H9 (cell line): ENCODE data around the gene DDT. TPM values are rescaled to one million over a fixed set of nuclear protein-coding genes. Genes with fewer than 3 reads are reported as not detected.
"Not testable (repeated sequence)": the region's sequence is repeated elsewhere in the genome, so short reads cannot be mapped to it uniquely, and the experiment has no call there.

Source experiments
- DNase-seq: peaks from one replicate; pipeline ENCODE4 v3.0.0-alpha.2; 2017
- H2AFZ ChIP-seq: one replicate; pipeline ENCODE4 v1.6.1; 2013; ENCODE audit warnings: mild to moderate bottlenecking, low read length, control low read depth, moderate library complexity
- H2AK5ac ChIP-seq: 2 replicates; pipeline ENCODE4 v1.6.1; 2013; ENCODE audit warnings: low read length, control low read depth, mixed read lengths; ENCODE audit not compliant: insufficient read length
- H2BK120ac ChIP-seq: one replicate; pipeline ENCODE4 v1.6.1; 2013; ENCODE audit warnings: low read depth, mild to moderate bottlenecking, low read length, control low read depth, inconsistent platforms; ENCODE audit not compliant: poor library complexity, severe bottlenecking
- H2BK12ac ChIP-seq: 2 replicates; pipeline ENCODE4 v1.6.1; 2013; ENCODE audit warnings: low read length, control low read depth, mixed read lengths, low read depth; ENCODE audit not compliant: insufficient read length
- H2BK15ac ChIP-seq: 2 replicates; pipeline ENCODE4 v1.6.1; 2013; ENCODE audit warnings: low read depth, low read length, control low read depth
- H2BK20ac ChIP-seq: one replicate; pipeline ENCODE4 v1.6.1; 2013; ENCODE audit warnings: low read depth, mild to moderate bottlenecking, low read length, control low read depth, inconsistent platforms; ENCODE audit not compliant: poor library complexity, severe bottlenecking
- H2BK5ac ChIP-seq: 2 replicates; pipeline ENCODE4 v1.6.1; 2013; ENCODE audit warnings: low read length, control low read depth, mixed read lengths; ENCODE audit not compliant: insufficient read length
- H3K14ac ChIP-seq: 2 replicates; pipeline ENCODE4 v1.6.1; 2013; ENCODE audit warnings: low read length, control low read depth; ENCODE audit not compliant: insufficient read depth
- H3K18ac ChIP-seq: 2 replicates; pipeline ENCODE4 v1.6.1; 2013; ENCODE audit warnings: low read depth, mild to moderate bottlenecking, mixed read lengths, low read length, control low read depth; ENCODE audit not compliant: insufficient read length
- H3K23ac ChIP-seq: 2 replicates; pipeline ENCODE4 v1.6.1; 2013; ENCODE audit warnings: low read length, control low read depth, mixed read lengths, low read depth; ENCODE audit not compliant: insufficient read length
- H3K23me2 ChIP-seq: 2 replicates; pipeline ENCODE4 v1.6.1; 2013; ENCODE audit warnings: low read depth, mild to moderate bottlenecking, mixed read lengths, low read length, control low read depth; ENCODE audit not compliant: insufficient read length, poor library complexity, severe bottlenecking
- H3K27ac ChIP-seq: 2 replicates; pipeline ENCODE4 v1.5.1; 2013; ENCODE audit warnings: low read length, control low read depth, mixed read lengths, low read depth; ENCODE audit not compliant: insufficient read length
- H3K27me3 ChIP-seq: 2 replicates; pipeline ENCODE4 v1.6.1; 2013; ENCODE audit warnings: low read length, control low read depth, inconsistent platforms; ENCODE audit not compliant: insufficient read depth
- H3K4ac ChIP-seq: 2 replicates; pipeline ENCODE4 v1.6.1; 2013; ENCODE audit warnings: low read depth, mild to moderate bottlenecking, control low read depth, inconsistent platforms, low read length, moderate library complexity
- H3K4me1 ChIP-seq: 2 replicates; pipeline ENCODE4 v1.6.1; 2013; ENCODE audit warnings: low read length, control low read depth, inconsistent platforms; ENCODE audit not compliant: insufficient read depth
- H3K4me2 ChIP-seq: 2 replicates; pipeline ENCODE4 v1.6.1; 2013; ENCODE audit warnings: low read length, control low read depth, mixed read lengths; ENCODE audit not compliant: insufficient read length, insufficient read depth
- H3K56ac ChIP-seq: 2 replicates; pipeline ENCODE4 v1.6.1; 2013; ENCODE audit warnings: low read depth, mild to moderate bottlenecking, mixed read lengths, low read length, control low read depth; ENCODE audit not compliant: insufficient read length
- H3K79me1 ChIP-seq: 2 replicates; pipeline ENCODE4 v1.6.1; 2013; ENCODE audit warnings: low read depth, mild to moderate bottlenecking, moderate library complexity, low read length, control low read depth, inconsistent platforms; ENCODE audit not compliant: insufficient read depth, poor library complexity, severe bottlenecking
- H3K79me2 ChIP-seq: 2 replicates; pipeline ENCODE4 v1.6.1; 2013; ENCODE audit warnings: low read length, control low read depth, inconsistent platforms; ENCODE audit not compliant: insufficient read depth
- H3K9ac ChIP-seq: 2 replicates; pipeline ENCODE4 v1.6.1; 2013; ENCODE audit warnings: low read length, control low read depth, mixed read lengths; ENCODE audit not compliant: insufficient read length; ENCODE audit errors: extremely low read depth
- H3K9me3 ChIP-seq: one replicate; pipeline ENCODE4 v1.6.1; 2013; ENCODE audit warnings: low read depth, low read length, inconsistent platforms; ENCODE audit not compliant: control insufficient read depth
- H3T11ph ChIP-seq: one replicate; pipeline ENCODE4 v1.6.1; 2013; ENCODE audit warnings: mild to moderate bottlenecking, low read length, control low read depth, inconsistent platforms
- H4K20me1 ChIP-seq: one replicate; pipeline ENCODE4 v1.6.1; 2013; ENCODE audit not compliant: control insufficient read depth, insufficient read length, insufficient read depth
- H4K5ac ChIP-seq: 2 replicates; pipeline ENCODE4 v1.6.1; 2013; ENCODE audit warnings: low read depth, mild to moderate bottlenecking, mixed read lengths, low read length, control low read depth; ENCODE audit not compliant: insufficient read length
- H4K8ac ChIP-seq: replicated peaks from 2 replicates; pipeline ENCODE4 v1.6.1; 2013; ENCODE audit warnings: low read length, control low read depth, mixed read lengths, low read depth; ENCODE audit not compliant: insufficient read length
- H4K91ac ChIP-seq: 2 replicates; pipeline ENCODE4 v1.6.1; 2013; ENCODE audit warnings: low read depth, mild to moderate bottlenecking, moderate library complexity, mixed read lengths, low read length, control low read depth; ENCODE audit not compliant: insufficient read length
- H3K27ac Mint-ChIP-seq, 3 experiments: 2 replicates in 2 of 3; 3 replicates in 1 of 3; pipeline ENCODE4 v1.8.0; 2020 to 2021; ENCODE audit warnings: mixed read lengths in 3 of 3, mild to moderate bottlenecking in 1 of 3, moderate library complexity in 1 of 3
- H3K27me3 Mint-ChIP-seq: 2 replicates; pipeline ENCODE4 v1.8.0; 2021; ENCODE audit warnings: low read depth, mild to moderate bottlenecking, moderate library complexity, mixed read lengths
- H3K36me3 Mint-ChIP-seq, 3 experiments: 2 replicates in 2 of 3; 3 replicates in 1 of 3; pipeline ENCODE4 v1.8.0; 2020 to 2021; ENCODE audit warnings: low read depth in 3 of 3, mixed read lengths in 3 of 3; ENCODE audit not compliant: insufficient read depth in 1 of 3
- H3K4me1 Mint-ChIP-seq, 2 experiments: 2 replicates each; pipeline ENCODE4 v1.8.0; 2020; ENCODE audit warnings: mixed read lengths in 2 of 2
- H3K4me3 Mint-ChIP-seq, 2 experiments: 2 replicates in 1 of 2; 3 replicates in 1 of 2; pipeline ENCODE4 v1.8.0; 2020 to 2021; ENCODE audit warnings: mild to moderate bottlenecking in 2 of 2, mixed read lengths in 2 of 2, moderate library complexity in 1 of 2
- H3K9me3 Mint-ChIP-seq, 2 experiments: 2 replicates in 1 of 2; 3 replicates in 1 of 2; pipeline ENCODE4 v1.8.0; 2020; ENCODE audit warnings: mild to moderate bottlenecking in 2 of 2, mixed read lengths in 2 of 2, moderate library complexity in 1 of 2
- WGBS: extraction: QIAGEN DNeasy Blood & Tissue Kit; methylation state at CpG from one replicate; pipeline ENCODE4 v1.1.7; 2013; ENCODE audit warnings: missing lambda C conversion rate, low lambda C conversion rate, mixed read lengths; ENCODE audit not compliant: insufficient read length; ENCODE audit errors: extremely low coverage; 5-methylcytosine and 5-hydroxymethylcytosine counted together
- total RNA-seq: library from RNA; stranded (reverse); gene quantifications from 2 replicates; pipeline ENCODE4 v1.2.1, GENCODE V29; 2021

DDT gene
- total RNA-seq, 1 experiment from 2014 or later: 185 TPM

DNA sequence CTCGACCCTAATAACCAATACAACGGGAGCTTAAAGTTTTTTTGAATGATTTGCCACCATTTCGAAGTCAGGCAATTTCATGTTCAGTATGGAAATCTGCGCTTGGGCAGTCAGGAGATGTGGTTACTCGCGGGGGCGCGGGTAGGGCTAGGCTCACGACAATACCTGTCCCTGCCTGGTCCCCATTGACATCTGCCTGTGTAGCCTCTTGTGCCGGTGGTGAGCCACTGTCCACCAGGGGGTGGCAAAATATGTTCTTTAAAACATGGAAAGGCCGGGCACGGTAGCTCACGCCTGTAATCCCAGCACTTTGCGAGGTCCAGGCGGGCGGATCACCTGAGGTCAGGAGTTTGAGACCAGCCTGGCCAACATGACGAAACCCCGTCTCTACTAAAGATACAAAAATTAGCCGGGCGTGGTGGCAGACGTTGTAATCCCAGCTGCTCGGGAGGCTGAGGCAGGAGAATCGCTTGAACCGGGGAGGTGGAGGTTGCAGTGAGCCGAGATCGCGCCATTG is 653 bp upstream of the DDT start:
- H4K5ac ChIP-seq, H4K8ac ChIP-seq, H4K91ac ChIP-seq: not testable (repeated sequence)

DNA sequence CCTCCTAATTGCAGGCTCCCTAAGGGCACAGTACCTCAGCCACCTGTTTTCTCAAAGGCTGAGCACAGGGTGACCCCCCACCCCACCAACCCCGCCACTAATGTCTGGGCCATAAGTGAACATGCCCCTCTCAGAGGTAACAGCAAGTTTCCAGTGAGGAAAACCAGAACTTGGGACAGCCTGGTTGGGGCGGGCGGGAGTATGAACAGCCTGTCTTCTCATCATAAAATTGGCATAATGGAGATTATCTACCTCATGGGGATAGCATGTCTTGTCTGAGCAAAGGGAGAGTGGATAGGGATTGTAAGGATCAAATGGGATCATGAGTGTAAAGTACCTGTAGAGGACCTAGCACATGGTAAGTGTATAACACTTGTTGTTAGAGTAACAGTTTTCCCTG is 2.3 kb downstream of the DDT start:
- not testable (repeated sequence) for H3T11ph ChIP-seq, H3K9ac ChIP-seq, H3K4ac ChIP-seq, H3K4me1 ChIP-seq, H3K27me3 ChIP-seq, H4K91ac ChIP-seq, DNase-seq, H2BK20ac ChIP-seq, H3K56ac ChIP-seq, H3K23me2 ChIP-seq, H3K27ac Mint-ChIP-seq, H2BK15ac ChIP-seq, H3K27me3 Mint-ChIP-seq, H2AFZ ChIP-seq, H3K27ac ChIP-seq, H4K8ac ChIP-seq, H4K20me1 ChIP-seq, H3K9me3 ChIP-seq, H2BK120ac ChIP-seq, H2BK5ac ChIP-seq, H3K23ac ChIP-seq, H3K79me1 ChIP-seq, H3K9me3 Mint-ChIP-seq, H3K14ac ChIP-seq, H2BK12ac ChIP-seq, H3K18ac ChIP-seq, H4K5ac ChIP-seq, H2AK5ac ChIP-seq, H3K4me1 Mint-ChIP-seq, H3K79me2 ChIP-seq, H3K4me2 ChIP-seq
- no CpG with 5 or more reads among the region's 3 CpGs for WGBS
- H3K36me3 Mint-ChIP-seq: peaks cover 30 to 33% (median 31%) of the 10 kb centered on the region in 3 experiments
- H3K4me3 Mint-ChIP-seq: peak overlapping the region; percentile 35 to 61; a peak in 2 of 5 replicates

More for the DNA sequence above, 653 bp upstream of the DDT start:
- not testable (repeated sequence) for H3K79me2 ChIP-seq, H3K23me2 ChIP-seq, H3K79me1 ChIP-seq, H2AK5ac ChIP-seq, H3K23ac ChIP-seq, H4K20me1 ChIP-seq, H3T11ph ChIP-seq, H2AFZ ChIP-seq, H3K4me3 Mint-ChIP-seq, H3K4me1 ChIP-seq, H3K27me3 Mint-ChIP-seq, H3K4me2 ChIP-seq, H2BK20ac ChIP-seq, H2BK15ac ChIP-seq, H3K9ac ChIP-seq, DNase-seq, H3K27ac ChIP-seq, H3K27me3 ChIP-seq, H3K4me1 Mint-ChIP-seq, H3K14ac ChIP-seq, H3K56ac ChIP-seq, H3K9me3 ChIP-seq, H3K27ac Mint-ChIP-seq, H3K4ac ChIP-seq, H2BK5ac ChIP-seq, H3K9me3 Mint-ChIP-seq, H2BK12ac ChIP-seq, H3K18ac ChIP-seq, H2BK120ac ChIP-seq
- no CpG with 5 or more reads among the region's 27 CpGs for WGBS
- peaks cover 20 to 22% (median 22%) of the 10 kb centered on the region in 3 experiments for H3K36me3 Mint-ChIP-seq
